ENCODE data around the gene RANBP3L.

The RANBP3L gene

GRCh38 chr5:36244076-36244475 is 57.6 kb downstream of the RANBP3L start:
- DNase-seq = no peak

- no peak for DNase-seq
Measured at GRCh38 chr5:36243653-36244052, 58.0 kb downstream of the RANBP3L start.

- peak in 9 of 56 donors; percentile 14 to 50 (median 30) for DNase-seq
Measured at GRCh38 chr5:36242534-36243485, 58.9 kb downstream of the RANBP3L start.

- peak; percentile 52 to 100 (median 97) for DNase-seq
Measured at GRCh38 chr5:36241631-36242533, 59.8 kb downstream of the RANBP3L start, which contains the start of gene NADK2. Gene NADK2, minus strand, starts transcription at chr5:36241925. Its CDS starts 127 bp downstream, at chr5:36241798.

GRCh38 chr5:36240779-36241630 is 60.7 kb downstream of the RANBP3L start:
- peak in 52 of 56 donors; percentile 6 to 80 (median 53) for DNase-seq

- no peak for DNase-seq
Measured at GRCh38 chr5:36239370-36240293, 62.1 kb downstream of the RANBP3L start.

- no peak for DNase-seq
Measured at GRCh38 chr5:36238502-36239295, 63.0 kb downstream of the RANBP3L start.

GRCh38 chr5:36237751-36238150 is 64.0 kb downstream of the RANBP3L start:
- no peak for DNase-seq

GRCh38 chr5:36236801-36237200 is 64.9 kb downstream of the RANBP3L start:
- no peak for DNase-seq

GRCh38 chr5:36232533-36232932 is 69.2 kb downstream of the RANBP3L start:
- DNase-seq = no peak

- DNase-seq = no peak
Measured at GRCh38 chr5:36230151-36230790, 71.4 kb downstream of the RANBP3L start.

- no peak for DNase-seq
Measured at GRCh38 chr5:36228505-36228904, 73.2 kb downstream of the RANBP3L start.

GRCh38 chr5:36227046-36227445 is 74.7 kb downstream of the RANBP3L start:
- no peak for DNase-seq

- DNase-seq = no peak
Measured at GRCh38 chr5:36222620-36223019, 79.1 kb downstream of the RANBP3L start.

GRCh38 chr5:36217988-36218387 is 83.7 kb downstream of the RANBP3L start:
- DNase-seq = no peak

GRCh38 chr5:36217567-36217966 is 84.1 kb downstream of the RANBP3L start:
- DNase-seq = no peak

- no peak for DNase-seq
Measured at GRCh38 chr5:36215910-36216309, 85.8 kb downstream of the RANBP3L start.

- no peak for DNase-seq
Measured at GRCh38 chr5:36214436-36214835, 87.3 kb downstream of the RANBP3L start.
